CD4-positive, alpha-beta memory T cell (primary cell): Measurements from ENCODE around the gene FOXF2. TPM values are rescaled to one million over a fixed set of nuclear protein-coding genes. Genes with fewer than 3 reads are reported as not detected.
A peak's percentile ranks its signal among the peaks of the same experiment; 100 is the strongest.

Source experiments
- CTCF ChIA-PET: fragments of 350-600 bp; sonication (Branson Sonifier 250); formaldehyde crosslinking; loops from one replicate; lab custom pipeline; 2021; ENCODE audit warnings: inconsistent platforms; ENCODE audit not compliant: partially characterized antibody; lab: Charles Lee
- POLR2A ChIA-PET: fragments of 350-600 bp; sonication (Branson Sonifier 250); formaldehyde crosslinking; loops from one replicate; lab custom pipeline; 2021; ENCODE audit not compliant: partially characterized antibody; lab: Charles Lee
- DNase-seq, 5 donors: peaks; one replicate each; pipeline versions ENCODE4 v3.0.0 to v3.0.0-alpha.2; 2020 to 2022; ENCODE audit warnings: mixed read lengths in 1 of 5
- H3K27ac ChIP-seq: one replicate; pipeline ENCODE4 v1.7.0; 2013; ENCODE audit warnings: low read depth, low read length
- H3K27me3 ChIP-seq: 2 replicates; pipeline ENCODE4 v1.7.0; 2013; ENCODE audit warnings: mild to moderate bottlenecking, low read length, moderate library complexity; ENCODE audit not compliant: insufficient read depth
- H3K36me3 ChIP-seq: 2 replicates; pipeline ENCODE4 v1.7.0; 2013; ENCODE audit warnings: mild to moderate bottlenecking, low read length, moderate library complexity; ENCODE audit not compliant: insufficient read depth
- H3K4me1 ChIP-seq: 2 replicates; pipeline ENCODE4 v1.7.0; 2013; ENCODE audit warnings: mild to moderate bottlenecking, low read length, moderate library complexity; ENCODE audit not compliant: insufficient read depth
- H3K4me3 ChIP-seq, 2 donors: one replicate each; pipeline ENCODE4 v1.7.0; 2013; ENCODE audit warnings: low read length in 2 of 2, mild to moderate bottlenecking in 1 of 2
- H3K9me3 ChIP-seq, 2 donors: one replicate each; pipeline ENCODE4 v1.7.0; 2013; ENCODE audit warnings: low read length in 2 of 2, control low read depth in 1 of 2; ENCODE audit not compliant: control insufficient read depth in 1 of 2
- H3K27ac Mint-ChIP-seq, 7 donors: one replicate each; pipeline ENCODE4 v1.8.0; 2020 to 2021; ENCODE audit warnings: mixed read lengths in 7 of 7, mild to moderate bottlenecking in 6 of 7, inconsistent platforms in 3 of 7, moderate library complexity in 3 of 7
- H3K27me3 Mint-ChIP-seq, 2 donors: one replicate each; pipeline ENCODE4 v1.8.0; 2020 to 2021; ENCODE audit warnings: mixed read lengths in 2 of 2
- H3K36me3 Mint-ChIP-seq, 2 donors: one replicate each; pipeline ENCODE4 v1.8.0; 2020 to 2021; ENCODE audit warnings: mixed read lengths in 2 of 2, inconsistent platforms in 1 of 2, mild to moderate bottlenecking in 1 of 2
- H3K4me1 Mint-ChIP-seq, 4 donors: one replicate each; pipeline ENCODE4 v1.8.0; 2020 to 2021; ENCODE audit warnings: mixed read lengths in 4 of 4, mild to moderate bottlenecking in 1 of 4
- H3K4me3 Mint-ChIP-seq, 8 donors: one replicate each; pipeline ENCODE4 v1.8.0; 2020 to 2021; ENCODE audit warnings: mixed read lengths in 8 of 8, mild to moderate bottlenecking in 7 of 8, moderate library complexity in 6 of 8, inconsistent platforms in 3 of 8
- H3K9me3 Mint-ChIP-seq, 8 donors: one replicate each; pipeline ENCODE4 v1.8.0; 2020 to 2021; ENCODE audit warnings: mixed read lengths in 8 of 8, mild to moderate bottlenecking in 5 of 8, inconsistent platforms in 3 of 8, moderate library complexity in 1 of 8
- intact Hi-C: fragments of 100-400 bp; cut with micrococcal nuclease; formaldehyde crosslinking; loops from one replicate; pipeline ENCODE4 v1.15.1; 2023
- polyA plus RNA-seq, 2 donors: library from polyadenylated mRNA; unstranded; fragments of 300-500 nt; fragmentation: Illumina TruSeq; gene quantifications; one replicate each; pipeline ENCODE4 v1.2.3, GENCODE V29; 2021
- total RNA-seq, 2 experiments: library from RNA; stranded (reverse); gene quantifications; one replicate each; pipeline ENCODE4 v1.2.3, GENCODE V29; 2021

The FOXF2 gene
- total RNA-seq (not detected), polyA plus RNA-seq (not detected)

- Mint-ChIP-seq H3K36me3 (no peaks in the 10 kb centered on the region), H3K4me1 (peaks cover 11 to 46% (median 28%) of the 10 kb centered on the region in 4 donors), H3K4me3 (peak within 1 kb of the TSS; percentile 60 to 87 (median 80)), H3K9me3 (no peaks in the 10 kb centered on the region), H3K27me3 (peaks cover 57 to 61% of the 10 kb centered on the region in 2 donors), H3K27ac (no peak within 1 kb of the TSS)
- intact Hi-C loops: no loop called here
- Histone ChIP-seq H3K27ac (no peak within 1 kb of the TSS), H3K36me3 (no peaks in the 10 kb centered on the region), H3K27me3 (peaks cover 47% of the 10 kb centered on the region), H3K4me1 (peaks cover 10% of the 10 kb centered on the region), H3K9me3 (no peaks in the 10 kb centered on the region), H3K4me3 (no peak within 1 kb of the TSS)
- POLR2A ChIA-PET: no interaction called here
- no peak for DNase-seq
- CTCF ChIA-PET: no interaction called here
Measured at GRCh38 chr6:1389369-1390132, at the start of gene FOXF2. TSS of gene FOXF2 (plus strand) at chr6:1389576. CDS start at chr6:1389948, 372 bp downstream.

GRCh38 chr6:1346101-1346500 is 43.3 kb upstream of the FOXF2 start:
- Histone ChIP-seq H3K9me3 (peaks cover 0 to under 1% of the 10 kb centered on the region in 2 donors), H3K4me3 (no peak overlapping the region), H3K27me3 (peaks cover 8% of the 10 kb centered on the region), H3K36me3 (no peaks in the 10 kb centered on the region), H3K4me1 (no peaks in the 10 kb centered on the region), H3K27ac (no peak overlapping the region)
- no peak overlapping the region for H3K27ac Mint-ChIP-seq
- CTCF ChIA-PET: no interaction called here
- H3K9me3 Mint-ChIP-seq: peaks cover 5 to 40% (median 32%) of the 10 kb centered on the region in 8 donors
- no peak overlapping the region for H3K4me3 Mint-ChIP-seq
- no peak for DNase-seq
- H3K36me3 Mint-ChIP-seq: peaks cover 0 to 1% of the 10 kb centered on the region in 2 donors
- no peaks in the 10 kb centered on the region for H3K4me1 Mint-ChIP-seq
- H3K27me3 Mint-ChIP-seq: peaks cover 23 to 28% of the 10 kb centered on the region in 2 donors
- POLR2A ChIA-PET: no interaction called here
- intact Hi-C loops: no loop called here

GRCh38 chr6:1346558-1347091 is 42.8 kb upstream of the FOXF2 start:
- no peak overlapping the region for H3K27ac ChIP-seq
- no peaks in the 10 kb centered on the region for H3K36me3 ChIP-seq
- Mint-ChIP-seq H3K36me3 (peaks cover 0 to 1% of the 10 kb centered on the region in 2 donors), H3K4me1 (no peaks in the 10 kb centered on the region), H3K4me3 (no peak overlapping the region), H3K27me3 (peaks cover 21 to 27% of the 10 kb centered on the region in 2 donors), H3K9me3 (peaks cover 7 to 45% (median 38%) of the 10 kb centered on the region in 8 donors), H3K27ac (no peak overlapping the region)
- CTCF ChIA-PET: no interaction called here
- H3K4me1 ChIP-seq: no peaks in the 10 kb centered on the region
- peaks cover 8% of the 10 kb centered on the region for H3K27me3 ChIP-seq
- POLR2A ChIA-PET: no interaction called here
- DNase-seq: no peak
- intact Hi-C loops: no loop called here
- H3K9me3 ChIP-seq: peaks cover 0 to 5% of the 10 kb centered on the region in 2 donors
- no peak overlapping the region for H3K4me3 ChIP-seq

- Mint-ChIP-seq H3K27ac (no peak overlapping the region), H3K4me1 (no peaks in the 10 kb centered on the region), H3K27me3 (peaks cover 20 to 23% of the 10 kb centered on the region in 2 donors), H3K9me3 (peaks cover 7 to 49% (median 42%) of the 10 kb centered on the region in 8 donors), H3K4me3 (no peak overlapping the region), H3K36me3 (peaks cover 1 to 3% of the 10 kb centered on the region in 2 donors)
- intact Hi-C loops: no loop called here
- peaks cover 0 to 5% of the 10 kb centered on the region in 2 donors for H3K9me3 ChIP-seq
- no peak overlapping the region for H3K4me3 ChIP-seq
- no peaks in the 10 kb centered on the region for H3K36me3 ChIP-seq
- ChIA-PET POLR2A (no interaction called here), CTCF (no interaction called here)
- DNase-seq: no peak
- H3K4me1 ChIP-seq: no peaks in the 10 kb centered on the region
- peaks cover 8% of the 10 kb centered on the region for H3K27me3 ChIP-seq
- no peak overlapping the region for H3K27ac ChIP-seq
Measured at GRCh38 chr6:1347161-1347560, 42.2 kb upstream of the FOXF2 start.

GRCh38 chr6:1348675-1349074 is 40.7 kb upstream of the FOXF2 start:
- Mint-ChIP-seq H3K4me1 (no peaks in the 10 kb centered on the region), H3K4me3 (no peak overlapping the region), H3K27me3 (peaks cover 28% of the 10 kb centered on the region in 2 donors), H3K36me3 (peaks cover 1 to 3% of the 10 kb centered on the region in 2 donors), H3K9me3 (peaks cover 7 to 55% (median 51%) of the 10 kb centered on the region in 8 donors), H3K27ac (no peak overlapping the region)
- Histone ChIP-seq H3K36me3 (no peaks in the 10 kb centered on the region), H3K27me3 (peaks cover 8% of the 10 kb centered on the region), H3K4me1 (no peaks in the 10 kb centered on the region), H3K27ac (no peak overlapping the region), H3K9me3 (peaks cover 0 to 5% of the 10 kb centered on the region in 2 donors), H3K4me3 (no peak overlapping the region)
- no peak for DNase-seq
- ChIA-PET POLR2A (no interaction called here), CTCF (no interaction called here)
- intact Hi-C loops: no loop called here

- no peaks in the 10 kb centered on the region for H3K36me3 ChIP-seq
- no peak for DNase-seq
- H3K9me3 ChIP-seq: peaks cover 0 to 5% of the 10 kb centered on the region in 2 donors
- ChIA-PET CTCF (no interaction called here), POLR2A (no interaction called here)
- Mint-ChIP-seq H3K36me3 (peaks cover 1 to 3% of the 10 kb centered on the region in 2 donors), H3K27me3 (peaks cover 25 to 32% of the 10 kb centered on the region in 2 donors), H3K4me3 (no peak overlapping the region), H3K9me3 (peaks cover 3 to 48% (median 43%) of the 10 kb centered on the region in 8 donors), H3K4me1 (no peaks in the 10 kb centered on the region), H3K27ac (no peak overlapping the region)
- H3K27ac ChIP-seq: no peak overlapping the region
- H3K4me3 ChIP-seq: no peak overlapping the region
- peaks cover 8% of the 10 kb centered on the region for H3K27me3 ChIP-seq
- H3K4me1 ChIP-seq: no peaks in the 10 kb centered on the region
- intact Hi-C loops: no loop called here
Measured at GRCh38 chr6:1349655-1350054, 39.7 kb upstream of the FOXF2 start.

- Mint-ChIP-seq H3K9me3 (peaks cover 3 to 43% (median 37%) of the 10 kb centered on the region in 8 donors), H3K4me3 (no peak overlapping the region), H3K27me3 (peaks cover 20 to 28% of the 10 kb centered on the region in 2 donors), H3K27ac (no peak overlapping the region), H3K36me3 (peaks cover 1 to 3% of the 10 kb centered on the region in 2 donors), H3K4me1 (no peaks in the 10 kb centered on the region)
- ChIA-PET CTCF (no interaction called here), POLR2A (no interaction called here)
- no peaks in the 10 kb centered on the region for H3K4me1 ChIP-seq
- intact Hi-C loops: no loop called here
- H3K27ac ChIP-seq: no peak overlapping the region
- no peak for DNase-seq
- H3K9me3 ChIP-seq: peaks cover 0 to 5% of the 10 kb centered on the region in 2 donors
- H3K36me3 ChIP-seq: no peaks in the 10 kb centered on the region
- H3K4me3 ChIP-seq: no peak overlapping the region
- H3K27me3 ChIP-seq: peaks cover 5% of the 10 kb centered on the region
Measured at GRCh38 chr6:1351381-1352008, 37.9 kb upstream of the FOXF2 start.
